ENCODE data around the gene DNAH11.

DNA sequence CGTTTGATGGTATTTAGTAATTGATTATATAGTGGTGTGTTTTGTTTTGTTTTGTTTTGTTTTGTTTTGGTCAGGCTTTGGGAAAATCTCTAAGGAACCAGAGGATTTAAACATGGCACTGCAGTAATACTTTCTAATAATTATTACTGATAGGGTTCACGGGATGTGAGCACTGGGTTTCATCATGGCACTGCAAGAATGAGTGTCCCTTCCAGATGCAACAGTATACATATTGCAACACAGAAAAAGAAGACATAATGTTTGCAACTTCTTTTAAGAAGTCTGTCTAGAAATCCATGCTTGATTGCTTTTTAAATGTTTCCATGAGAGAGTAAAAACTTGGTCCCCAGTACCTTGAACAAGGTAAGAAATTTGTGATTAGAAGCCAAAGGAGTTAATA, 405.1 kb downstream of the DNAH11 start:
- TF ChIP-seq, protein P1, sequence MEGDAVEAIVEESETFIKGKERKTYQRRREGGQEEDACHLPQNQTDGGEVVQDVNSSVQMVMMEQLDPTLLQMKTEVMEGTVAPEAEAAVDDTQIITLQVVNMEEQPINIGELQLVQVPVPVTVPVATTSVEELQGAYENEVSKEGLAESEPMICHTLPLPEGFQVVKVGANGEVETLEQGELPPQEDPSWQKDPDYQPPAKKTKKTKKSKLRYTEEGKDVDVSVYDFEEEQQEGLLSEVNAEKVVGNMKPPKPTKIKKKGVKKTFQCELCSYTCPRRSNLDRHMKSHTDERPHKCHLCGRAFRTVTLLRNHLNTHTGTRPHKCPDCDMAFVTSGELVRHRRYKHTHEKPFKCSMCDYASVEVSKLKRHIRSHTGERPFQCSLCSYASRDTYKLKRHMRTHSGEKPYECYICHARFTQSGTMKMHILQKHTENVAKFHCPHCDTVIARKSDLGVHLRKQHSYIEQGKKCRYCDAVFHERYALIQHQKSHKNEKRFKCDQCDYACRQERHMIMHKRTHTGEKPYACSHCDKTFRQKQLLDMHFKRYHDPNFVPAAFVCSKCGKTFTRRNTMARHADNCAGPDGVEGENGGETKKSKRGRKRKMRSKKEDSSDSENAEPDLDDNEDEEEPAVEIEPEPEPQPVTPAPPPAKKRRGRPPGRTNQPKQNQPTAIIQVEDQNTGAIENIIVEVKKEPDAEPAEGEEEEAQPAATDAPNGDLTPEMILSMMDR (IDR thresholded peaks at IDR 0.05): no peak
- TF ChIP-seq POLR2A (IDR thresholded peaks at IDR 0.05): no peak
